Omental fat pad (tissue), 4 donors: Measurements from ENCODE around the gene POU2F3. TPM values are rescaled to one million over a fixed set of nuclear protein-coding genes. Genes with fewer than 3 reads are reported as not detected.

Experiments used
- ATAC-seq: fragments of 150-250 bp; one replicate; pipeline ENCODE4 v1.9.1; 2016; ENCODE audit warnings: mild to moderate bottlenecking, moderate library complexity; ENCODE audit not compliant: low FRiP score
- DNase-seq: peaks from one replicate; pipeline ENCODE4 v3.0.0-alpha.2; 2019; ENCODE audit warnings: low spot score
- CTCF ChIP-seq, 3 donors: fragments of 450-650 bp; IDR thresholded peaks; one replicate each; pipeline ENCODE4 v1.5.1; 2016 to 2017; ENCODE audit warnings: antibody characterized with exemption in 3 of 3, mild to moderate bottlenecking in 3 of 3, moderate library complexity in 2 of 3
- total RNA-seq, 4 donors: library from RNA; depleted of rRNA; stranded (reverse); fragments of >200 nt; gene quantifications; one replicate each; pipeline ENCODE4 v1.1.0, GENCODE V29; 2016

POU2F3 gene
- total RNA-seq, 4 donors from 2014 or later, result 0.19 to 0.24 TPM; not detected in 2

GRCh38 chr11:120259988-120260565, 20.1 kb downstream of the POU2F3 start:
- no peak for TF ChIP-seq CTCF (IDR thresholded peaks at IDR 0.05)
- ATAC-seq, result no peak
- DNase-seq, result no peak

GRCh38 chr11:120260616-120261015, 20.7 kb downstream of the POU2F3 start:
- no peak for TF ChIP-seq CTCF (IDR thresholded peaks at IDR 0.05)
- DNase-seq (no peak), ATAC-seq (no peak)

GRCh38 chr11:120261321-120261720, 21.4 kb downstream of the POU2F3 start:
- DNase-seq (no peak), ATAC-seq (no peak)
- no peak for TF ChIP-seq CTCF (IDR thresholded peaks at IDR 0.05)

GRCh38 chr11:120261931-120262330, 22.0 kb downstream of the POU2F3 start:
- no peak for ATAC-seq
- no peak for TF ChIP-seq CTCF (IDR thresholded peaks at IDR 0.05)
- DNase-seq, result no peak

- ATAC-seq, result no peak
- DNase-seq, result no peak
- no peak for TF ChIP-seq CTCF (IDR thresholded peaks at IDR 0.05)
These were observed 27.4 kb downstream of the POU2F3 start for GRCh38 chr11:120267319-120267718.

- ATAC-seq (no peak), DNase-seq (no peak)
- no peak for TF ChIP-seq CTCF (IDR thresholded peaks at IDR 0.05)
These were observed 28.7 kb downstream of the POU2F3 start for GRCh38 chr11:120268686-120269085.

GRCh38 chr11:120270386-120270785, 30.4 kb downstream of the POU2F3 start:
- no peak for TF ChIP-seq CTCF (IDR thresholded peaks at IDR 0.05)
- ATAC-seq (no peak), DNase-seq (no peak)
